ENCODE measurements around the gene SDE2. TPM values are rescaled to one million over a fixed set of nuclear protein-coding genes. Genes with fewer than 3 reads are reported as not detected.
"Not testable (repeated sequence)": the region's sequence is repeated elsewhere in the genome, so short reads cannot be mapped to it uniquely, and the experiment has no call there.

SDE2 gene
- total RNA-seq, 6 experiments from 2014 or later, result 7.1 to 10.9 (median 8.6) TPM

- H3K27ac ChIP-seq, result no peak overlapping the region
- WGBS (ENCODE audit: insufficient coverage, low coverage, low lambda C conversion rate, missing lambda C conversion rate), result 90% methylated on average over 11 of the region's 15 CpGs
- H3K4me1 ChIP-seq, result no peaks in the 10 kb centered on the region
- intact Hi-C loops (cut with DNase I), result loop anchor here in 1 of 2 donors (10.0 kb wide), 1 partner anchor 498 kb away; no protein-coding TSS in a partner anchor
- no peaks in the 10 kb centered on the region for H3K27me3 ChIP-seq
- no peaks in the 10 kb centered on the region for H3K36me3 ChIP-seq
- no peak overlapping the region for H3K4me3 ChIP-seq
- DNase-seq (no peak), ATAC-seq (no peak)
- TF ChIP-seq POLR2A (IDR thresholded peaks at IDR 0.05) (no peak), CTCF (IDR thresholded peaks at IDR 0.05) (no peak)
- no peaks in the 10 kb centered on the region for H3K9me3 ChIP-seq
These were observed 26.6 kb downstream of the SDE2 start for GRCh38 chr1:225972344-225973152.

DNA sequence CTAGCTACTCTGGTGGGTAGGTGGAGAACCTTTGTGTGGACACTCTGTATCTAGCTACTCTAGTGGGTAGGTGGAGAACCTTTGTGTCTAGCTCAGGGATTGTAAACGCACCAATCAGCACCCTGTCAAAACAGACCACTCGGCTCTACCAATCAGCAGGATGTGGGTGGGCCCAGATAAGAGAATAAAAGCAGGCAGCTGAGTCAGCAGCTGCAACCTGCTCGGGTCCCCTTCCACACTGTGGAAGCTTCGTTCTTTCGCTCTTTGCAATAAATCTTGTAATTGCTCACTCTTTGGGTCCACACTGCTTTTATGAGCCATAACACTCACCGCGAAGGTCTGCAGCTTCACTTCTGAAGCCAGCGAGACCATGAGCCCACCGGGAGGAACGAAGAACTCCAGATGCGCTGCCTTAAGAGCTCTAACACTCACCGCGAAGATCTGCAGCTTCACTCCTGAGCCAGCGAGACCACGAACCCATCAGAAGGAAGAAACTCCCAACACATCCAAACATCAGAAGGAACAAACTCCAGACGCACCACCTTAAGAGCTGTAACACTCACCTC is 28.5 kb downstream of the SDE2 start:
- not testable (repeated sequence) for ATAC-seq, H3K36me3 ChIP-seq, H3K4me3 ChIP-seq, H3K27ac ChIP-seq, H3K27me3 ChIP-seq, DNase-seq, H3K9me3 ChIP-seq, H3K4me1 ChIP-seq
- intact Hi-C loops (cut with DNase I), result loop anchor here in 1 of 2 donors (10.0 kb wide), 1 partner anchor 496 kb away; no protein-coding TSS in a partner anchor
- WGBS (ENCODE audit: insufficient coverage, low coverage, low lambda C conversion rate, missing lambda C conversion rate), result 93% methylated on average over 14 of the region's 16 CpGs

DNA sequence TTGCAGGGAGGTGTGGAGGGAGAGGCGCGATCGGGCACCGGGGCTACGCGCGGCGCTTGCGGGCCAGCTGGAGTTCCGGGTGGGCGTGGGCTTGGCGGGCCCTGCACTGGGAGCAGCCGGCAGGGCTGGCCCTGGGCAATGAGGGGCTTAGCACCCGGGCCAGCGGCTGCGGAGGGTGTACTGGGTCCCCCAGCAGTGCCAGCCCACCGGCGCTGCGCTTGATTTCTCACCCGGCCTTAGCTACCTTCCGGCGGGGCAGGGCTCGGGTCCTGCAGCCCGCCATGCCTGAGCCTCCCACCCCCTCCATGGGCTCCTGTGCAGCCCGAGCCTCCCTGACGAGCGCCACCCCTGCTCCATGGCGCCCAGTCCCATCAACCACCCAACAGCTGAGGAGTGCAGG is 29.4 kb downstream of the SDE2 start:
- not testable (repeated sequence) for H3K9me3 ChIP-seq, H3K4me3 ChIP-seq, H3K36me3 ChIP-seq, H3K27ac ChIP-seq, DNase-seq, ATAC-seq, H3K27me3 ChIP-seq
- WGBS (ENCODE audit: insufficient coverage, low coverage, low lambda C conversion rate, missing lambda C conversion rate), result no CpG with 5 or more reads among the region's 28 CpGs
- peaks cover 0 to 13% (median 3%) of the 10 kb centered on the region in 4 donors for H3K4me1 ChIP-seq
- intact Hi-C loops (cut with DNase I), result loop anchor here in 1 of 2 donors (10.0 kb wide), 1 partner anchor 495 kb away; no protein-coding TSS in a partner anchor

GRCh38 chr1:225965231-225965630 is 33.9 kb downstream of the SDE2 start:
- H3K27me3 ChIP-seq, result no peaks in the 10 kb centered on the region
- no peaks in the 10 kb centered on the region for H3K36me3 ChIP-seq
- peak overlapping the region in 1 of 3 donors; percentile 60 for H3K27ac ChIP-seq
- intact Hi-C loops (cut with DNase I), result no loop called here
- no peaks in the 10 kb centered on the region for H3K9me3 ChIP-seq
- ATAC-seq, result peak in 3 of 4 donors; percentile 43 to 71 (median 60)
- no peak overlapping the region for H3K4me3 ChIP-seq
- peak in 1 of 3 donors; percentile 66 for DNase-seq
- WGBS (ENCODE audit: insufficient coverage, low coverage, low lambda C conversion rate, missing lambda C conversion rate), result 33% methylated on average over 3 of the region's 5 CpGs
- TF ChIP-seq CTCF (IDR thresholded peaks at IDR 0.05) (no peak), POLR2A (IDR thresholded peaks at IDR 0.05) (no peak)
- peaks cover 0 to 14% (median 3%) of the 10 kb centered on the region in 4 donors for H3K4me1 ChIP-seq

DNA sequence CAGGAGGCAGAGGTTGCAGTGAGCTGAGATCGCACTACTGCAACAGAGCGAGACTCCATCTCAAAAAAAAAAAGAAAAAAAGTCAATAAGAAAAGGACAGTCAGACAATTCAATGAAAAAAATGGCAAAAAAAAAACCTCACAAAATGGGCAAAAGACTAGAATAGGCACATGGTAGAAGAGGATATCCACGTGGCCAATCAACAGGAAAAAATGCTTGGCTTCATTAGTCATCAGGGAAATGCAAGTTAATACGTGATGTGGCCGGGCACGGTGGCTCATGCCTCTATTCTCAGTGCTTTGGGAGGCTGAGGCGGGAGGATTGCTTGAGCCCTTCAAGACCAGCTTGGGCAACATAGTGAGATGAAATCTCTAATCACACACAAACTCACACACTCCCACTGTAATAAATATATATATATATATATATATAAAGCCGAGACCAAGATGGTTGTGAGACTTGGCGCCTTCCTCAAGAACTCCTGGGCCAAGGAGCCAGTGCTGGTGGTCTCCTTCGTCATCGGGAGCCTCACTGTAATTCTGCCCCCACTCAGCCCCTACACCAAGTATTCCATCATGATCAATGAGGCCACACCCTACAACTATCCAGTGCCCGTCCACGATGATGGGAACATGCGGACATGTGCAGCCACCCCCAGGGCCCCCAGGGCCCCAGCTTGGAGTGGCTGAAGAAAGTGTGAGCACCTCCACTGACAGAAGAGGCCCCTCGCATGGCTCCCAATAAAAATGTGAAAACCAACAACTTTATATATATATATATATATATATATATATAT is 35.2 kb downstream of the SDE2 start:
- no peak for TF ChIP-seq CTCF (IDR thresholded peaks at IDR 0.05)
- no peak for TF ChIP-seq POLR2A (IDR thresholded peaks at IDR 0.05)
- intact Hi-C loops (cut with DNase I), result no loop called here
- Histone ChIP-seq H3K9me3 (no peaks in the 10 kb centered on the region), H3K27me3 (no peaks in the 10 kb centered on the region), H3K27ac (no peak overlapping the region), H3K4me1 (peaks cover 0 to 14% (median 3%) of the 10 kb centered on the region in 4 donors), H3K36me3 (no peaks in the 10 kb centered on the region), H3K4me3 (no peak overlapping the region)
- ATAC-seq, result no peak
- WGBS (ENCODE audit: insufficient coverage, low coverage, low lambda C conversion rate, missing lambda C conversion rate), result 87% methylated on average over 8 of the region's 15 CpGs
- DNase-seq, result peak in 1 of 3 donors; percentile 26

All from right lobe of liver (tissue), 6 donors.